Type B pancreatic cell (in vitro differentiated cells): Measurements from ENCODE around the gene PROK1. TPM values are rescaled to one million over a fixed set of nuclear protein-coding genes. Genes with fewer than 3 reads are reported as not detected.
A peak's percentile ranks its signal among the peaks of the same experiment; 100 is the strongest.
"Not testable (repeated sequence)": the region's sequence is repeated elsewhere in the genome, so short reads cannot be mapped to it uniquely, and the experiment has no call there.

ENCODE experiments used
- DNase-seq: peaks from one replicate; pipeline ENCODE4 v3.0.0; 2021; ENCODE audit warnings: mixed read lengths; ENCODE audit not compliant: unreplicated experiment; ENCODE audit errors: extremely low spot score
- H3K27ac Mint-ChIP-seq: 2 replicates; pipeline ENCODE4 v1.8.0; 2021; ENCODE audit warnings: mild to moderate bottlenecking, mixed read lengths
- H3K27me3 Mint-ChIP-seq: 2 replicates; pipeline ENCODE4 v1.8.0; 2021; ENCODE audit warnings: mixed read lengths
- H3K36me3 Mint-ChIP-seq: 2 replicates; pipeline ENCODE4 v1.8.0; 2021; ENCODE audit warnings: mixed read lengths
- H3K4me1 Mint-ChIP-seq: one replicate; pipeline ENCODE4 v1.8.0; 2021; ENCODE audit warnings: mixed read lengths; ENCODE audit not compliant: unreplicated experiment
- H3K4me3 Mint-ChIP-seq: 2 replicates; pipeline ENCODE4 v1.8.0; 2021; ENCODE audit warnings: mild to moderate bottlenecking, mixed read lengths
- H3K9me3 Mint-ChIP-seq: 2 replicates; pipeline ENCODE4 v1.8.0; 2021; ENCODE audit warnings: mixed read lengths
- CTCF ChIP-seq: fragments of 200-600 bp; sonication (generic); conservative IDR thresholded peaks from 2 replicates; pipeline ENCODE4 v1.5.0; 2021; ENCODE audit warnings: antibody characterized with exemption, mild to moderate bottlenecking
- total RNA-seq: library from RNA; stranded (reverse); gene quantifications from 2 replicates; pipeline ENCODE4 v1.2.1, GENCODE V29; 2021; ENCODE audit warnings: low replicate concordance

Gene PROK1
- total RNA-seq, 1 donor from 2014 or later = 0.29 TPM

DNA sequence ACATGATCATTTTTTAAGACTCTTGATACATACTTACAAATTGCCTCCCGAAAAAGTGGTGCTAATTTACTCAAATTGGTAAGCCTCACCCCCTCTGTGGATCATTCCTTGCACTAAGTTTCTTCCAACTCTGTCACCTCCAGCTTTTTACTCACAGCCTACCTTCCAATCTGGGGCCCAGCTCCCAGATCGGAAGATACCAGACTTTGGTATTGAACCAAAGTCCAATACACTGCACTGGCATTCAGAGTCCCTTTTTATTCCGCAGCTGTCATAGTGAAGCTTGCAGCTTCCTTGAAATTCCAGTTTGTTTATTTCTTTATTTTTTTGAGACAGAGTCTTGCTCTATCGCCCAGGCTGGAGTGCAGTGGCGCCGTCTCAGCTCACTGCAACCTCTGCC, 41.6 kb upstream of the PROK1 start:
- TF ChIP-seq CTCF = no peak
- peak overlapping the region; percentile 100 for H3K4me3 Mint-ChIP-seq

GRCh38 chr1:110411173-110411735, 39.7 kb upstream of the PROK1 start:
- Mint-ChIP-seq H3K27me3 (peaks cover 7% of the 10 kb centered on the region), H3K27ac (no peak overlapping the region), H3K4me1 (peaks cover 15% of the 10 kb centered on the region), H3K36me3 (peaks cover 6% of the 10 kb centered on the region), H3K9me3 (no peaks in the 10 kb centered on the region), H3K4me3 (no peak overlapping the region)
- DNase-seq = no peak
- TF ChIP-seq CTCF = no peak

More for the DNA sequence above, 41.6 kb upstream of the PROK1 start:
- H3K36me3 Mint-ChIP-seq = peaks cover 7% of the 10 kb centered on the region
- no peaks in the 10 kb centered on the region for H3K9me3 Mint-ChIP-seq
- H3K4me1 Mint-ChIP-seq = peaks cover 18% of the 10 kb centered on the region
- no peaks in the 10 kb centered on the region for H3K27me3 Mint-ChIP-seq
- no peak for DNase-seq
- H3K27ac Mint-ChIP-seq = no peak overlapping the region

DNA sequence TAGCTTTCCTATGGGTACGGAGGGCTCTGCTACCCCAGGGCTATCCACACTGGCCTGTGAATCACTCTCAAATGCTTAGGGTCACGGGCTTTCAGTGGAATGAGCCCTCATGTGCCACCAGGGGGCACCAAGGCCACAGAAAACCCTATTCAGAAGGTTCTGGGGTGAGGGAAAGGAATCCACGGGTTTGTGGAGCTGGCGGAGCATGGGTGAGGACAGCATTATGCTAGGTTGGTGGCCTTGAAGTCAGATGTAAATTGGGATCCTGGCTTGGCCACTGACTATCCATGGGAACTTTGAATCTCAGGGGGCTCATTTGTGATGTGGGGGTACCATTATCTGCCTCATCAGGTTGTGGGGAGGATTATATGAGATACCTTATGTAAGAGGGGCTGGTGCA, 38.4 kb upstream of the PROK1 start:
- TF ChIP-seq CTCF = peak; percentile 83
- Mint-ChIP-seq H3K27ac (no peak overlapping the region), H3K4me1 (peaks cover 11% of the 10 kb centered on the region), H3K36me3 (peaks cover 3% of the 10 kb centered on the region), H3K27me3 (peaks cover 12% of the 10 kb centered on the region), H3K9me3 (no peaks in the 10 kb centered on the region), H3K4me3 (no peak overlapping the region)
- no peak for DNase-seq

GRCh38 chr1:110413045-110413444, 37.9 kb upstream of the PROK1 start:
- not testable (repeated sequence) for H3K36me3 Mint-ChIP-seq, H3K4me3 Mint-ChIP-seq, H3K27ac Mint-ChIP-seq, DNase-seq, H3K9me3 Mint-ChIP-seq, H3K4me1 Mint-ChIP-seq
- H3K27me3 Mint-ChIP-seq = peaks cover 14% of the 10 kb centered on the region

DNA sequence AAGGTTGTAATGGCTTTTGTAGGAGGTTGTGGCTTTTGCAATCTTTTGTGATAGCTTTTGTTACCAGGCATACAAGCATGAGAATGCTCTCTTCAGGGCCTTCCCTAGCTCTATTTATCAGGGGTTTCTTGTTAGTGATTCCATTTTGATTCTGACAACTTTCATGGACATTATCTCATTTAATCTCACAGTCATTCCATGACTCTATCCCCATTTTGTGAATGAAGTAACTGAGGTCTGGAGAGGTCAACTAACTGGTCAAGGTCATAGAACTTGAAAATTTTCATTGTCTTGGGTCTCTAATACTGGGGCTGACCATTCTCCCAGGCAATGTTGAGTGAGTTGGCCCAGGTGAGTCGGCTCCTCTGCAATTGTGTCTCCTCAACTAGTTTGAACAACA, 32.2 kb upstream of the PROK1 start:
- DNase-seq = no peak
- H3K36me3 Mint-ChIP-seq = no peaks in the 10 kb centered on the region
- no peaks in the 10 kb centered on the region for H3K4me1 Mint-ChIP-seq
- peaks cover 5% of the 10 kb centered on the region for H3K9me3 Mint-ChIP-seq
- no peak overlapping the region for H3K4me3 Mint-ChIP-seq
- H3K27me3 Mint-ChIP-seq = peaks cover 25% of the 10 kb centered on the region
- no peak overlapping the region for H3K27ac Mint-ChIP-seq
- no peak for TF ChIP-seq CTCF

GRCh38 chr1:110420023-110420662, 30.8 kb upstream of the PROK1 start:
- H3K27me3 Mint-ChIP-seq = peaks cover 31% of the 10 kb centered on the region
- H3K4me1 Mint-ChIP-seq = no peaks in the 10 kb centered on the region
- no peaks in the 10 kb centered on the region for H3K36me3 Mint-ChIP-seq
- H3K9me3 Mint-ChIP-seq = peaks cover 5% of the 10 kb centered on the region
- no peak overlapping the region for H3K27ac Mint-ChIP-seq
- no peak for TF ChIP-seq CTCF
- no peak overlapping the region for H3K4me3 Mint-ChIP-seq
- DNase-seq = no peak
